Measurements from ENCODE around the gene PFN3.

PFN3 gene

GRCh38 chr5:177437623-177438022, 37.2 kb upstream of the PFN3 start:
- DNase-seq, result no peak

GRCh38 chr5:177435847-177436536, 35.5 kb upstream of the PFN3 start:
- no peak for DNase-seq

GRCh38 chr5:177434942-177435738, 34.7 kb upstream of the PFN3 start:
- DNase-seq, result no peak

DNA sequence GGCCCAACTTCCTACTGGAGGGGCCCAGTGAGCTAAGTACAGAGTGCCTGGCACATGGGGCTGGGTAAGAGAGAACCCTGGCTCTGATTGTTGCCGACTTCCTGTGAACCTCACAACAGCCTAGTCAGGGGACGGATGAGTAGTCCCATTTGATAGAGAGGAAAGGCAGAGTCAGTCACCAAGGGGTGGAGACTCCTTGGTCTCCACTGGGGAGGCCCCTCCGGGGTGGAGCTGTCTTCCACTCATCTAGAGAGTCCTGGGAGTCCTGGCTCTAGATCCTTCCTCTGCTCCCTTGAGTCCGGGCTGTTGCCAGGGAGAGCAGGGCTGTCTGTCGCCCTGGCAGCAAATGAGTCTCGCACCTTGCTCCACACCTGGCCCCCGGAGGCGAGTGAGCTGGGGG, 34.0 kb upstream of the PFN3 start:
- no peak for DNase-seq

- DNase-seq, result no peak
These were observed 33.3 kb upstream of the PFN3 start for GRCh38 chr5:177433658-177434217.

- DNase-seq, result no peak
These were observed 32.6 kb upstream of the PFN3 start for GRCh38 chr5:177432839-177433657.

GRCh38 chr5:177432143-177432838, 31.8 kb upstream of the PFN3 start:
- DNase-seq, result no peak

DNA sequence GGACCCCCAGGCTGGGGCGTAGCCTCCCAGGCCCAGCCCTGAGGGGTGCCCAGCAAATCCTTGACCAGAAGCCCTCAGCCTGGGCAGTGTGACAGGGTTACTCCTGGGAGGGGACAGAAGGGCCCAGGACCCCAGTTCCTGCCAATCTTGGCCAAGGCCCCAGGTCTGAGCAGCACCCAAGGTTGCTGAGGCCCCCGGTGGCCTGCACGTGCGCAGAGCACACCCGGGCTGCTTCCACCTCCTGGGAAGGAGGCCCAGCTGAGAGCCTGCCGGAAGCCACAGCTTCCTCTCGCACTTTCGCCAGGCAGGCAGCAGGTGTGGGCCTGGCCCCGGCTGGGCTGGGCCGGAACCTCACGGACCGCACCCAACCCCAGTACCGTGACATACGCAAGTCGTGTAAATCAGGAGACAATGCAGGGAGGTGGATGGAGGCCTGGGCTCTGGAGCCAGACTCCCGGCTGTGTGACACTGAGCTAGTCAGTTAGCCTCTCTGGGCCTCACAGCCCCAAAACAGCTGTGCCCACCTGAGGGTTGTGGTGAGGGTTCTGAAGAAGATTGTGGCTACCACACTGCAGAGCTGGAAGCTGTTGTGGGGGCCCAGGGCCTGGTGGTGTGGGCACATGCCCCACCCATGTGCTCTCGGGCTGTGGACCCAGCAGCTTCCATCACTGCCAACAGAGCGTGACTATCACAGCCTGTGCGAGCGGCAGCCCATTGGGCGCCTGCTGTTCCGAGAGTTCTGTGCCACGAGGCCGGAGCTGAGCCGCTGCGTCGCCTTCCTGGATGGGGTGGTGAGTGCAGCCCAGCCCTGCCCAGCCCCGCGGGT, 31.1 kb upstream of the PFN3 start:
- DNase-seq, result no peak

DNA sequence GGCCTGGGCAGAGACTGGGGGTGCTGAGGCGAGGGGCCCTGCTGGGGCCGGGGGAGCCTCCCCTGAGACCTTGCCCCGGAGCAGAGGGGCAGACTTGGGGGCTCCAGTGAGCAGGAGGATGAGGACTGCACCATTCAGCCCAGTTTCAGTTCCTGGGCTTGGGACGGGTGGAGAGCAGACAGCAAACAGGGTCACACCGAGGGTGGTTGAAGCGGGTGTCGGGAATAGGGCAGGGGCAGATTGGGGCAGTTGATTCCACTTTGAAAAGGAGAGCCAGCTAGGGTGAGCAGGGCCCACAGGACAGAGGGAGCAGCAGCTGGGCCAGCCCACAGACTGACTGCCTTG, 30.5 kb upstream of the PFN3 start:
- DNase-seq, result no peak

DNA sequence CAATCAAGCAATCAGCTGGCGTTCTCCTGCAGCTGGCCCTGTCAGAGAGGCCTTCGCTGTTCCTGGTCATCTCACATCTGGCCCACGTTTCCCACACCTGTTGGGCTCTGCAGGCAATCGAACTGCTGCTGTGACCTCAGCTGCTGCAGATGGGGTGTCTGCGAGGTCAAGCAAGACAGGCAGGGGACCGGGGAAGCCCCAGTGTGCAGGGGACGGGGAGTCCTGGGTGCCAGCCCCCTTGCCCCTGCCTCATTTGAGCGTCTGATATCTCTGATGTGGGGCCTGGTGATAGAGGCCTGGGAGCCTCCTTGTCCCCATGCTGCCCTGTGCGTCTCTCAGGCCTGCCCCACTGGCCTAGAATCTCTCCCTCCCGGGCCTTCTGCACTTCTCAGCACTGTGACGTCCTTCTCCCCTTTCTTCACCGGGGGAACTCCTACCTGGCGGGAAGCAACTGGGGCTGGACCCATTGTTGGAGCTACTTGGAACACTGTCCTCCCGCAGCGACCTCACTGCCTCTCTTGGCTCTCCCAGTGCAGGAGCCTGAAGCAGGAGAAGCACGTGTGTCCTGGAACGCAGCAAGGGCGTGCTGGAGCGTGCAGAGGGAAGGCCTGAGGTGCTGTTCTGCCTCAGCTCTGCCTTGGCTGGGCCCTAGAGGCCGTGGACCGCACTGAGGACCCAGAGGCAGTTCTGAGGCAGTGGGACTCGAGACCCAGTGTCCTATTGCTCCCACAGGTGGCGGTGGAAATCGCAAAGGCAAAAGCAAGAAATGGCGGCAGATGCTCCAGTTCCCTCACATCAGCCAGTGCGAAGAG, 29.9 kb upstream of the PFN3 start:
- DNase-seq, result no peak

- no peak for DNase-seq
These were observed 29.0 kb upstream of the PFN3 start for GRCh38 chr5:177429248-177430040.

- no peak for DNase-seq
These were observed 28.2 kb upstream of the PFN3 start for GRCh38 chr5:177428574-177429217.

DNA sequence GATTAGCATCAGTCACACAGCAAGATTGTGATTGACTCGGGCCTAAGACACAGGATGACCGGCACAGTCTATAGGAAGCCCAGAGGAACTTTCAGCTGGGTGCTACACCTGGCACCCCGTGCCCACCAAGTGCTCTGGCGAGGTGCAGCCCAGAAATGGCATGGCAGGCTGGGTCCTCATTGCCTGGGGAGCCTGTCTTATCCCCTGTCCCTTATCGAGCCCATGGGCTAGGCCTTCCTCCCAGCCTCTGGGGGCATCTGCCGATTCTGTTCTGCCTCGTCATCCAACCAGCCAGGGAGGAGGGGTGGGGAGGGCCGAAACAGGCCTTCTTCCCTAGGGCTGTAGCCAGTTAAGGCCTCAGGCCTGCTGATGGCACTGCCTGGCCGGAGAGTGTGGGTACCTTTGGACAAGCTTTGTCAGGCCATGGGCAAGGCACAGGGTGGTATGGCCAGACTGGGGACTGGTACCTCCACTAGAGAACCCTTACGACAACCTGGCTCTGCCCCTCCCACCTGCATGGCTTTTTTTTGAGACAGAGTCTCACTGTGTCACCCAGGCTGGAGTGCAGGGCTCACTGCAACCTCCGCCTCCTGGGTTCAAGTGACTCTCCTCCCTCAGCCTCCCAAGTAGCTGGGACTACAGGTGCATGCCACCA, 27.6 kb upstream of the PFN3 start:
- DNase-seq, result no peak

- DNase-seq, result no peak
These were observed 26.9 kb upstream of the PFN3 start for GRCh38 chr5:177427211-177427822.

DNA sequence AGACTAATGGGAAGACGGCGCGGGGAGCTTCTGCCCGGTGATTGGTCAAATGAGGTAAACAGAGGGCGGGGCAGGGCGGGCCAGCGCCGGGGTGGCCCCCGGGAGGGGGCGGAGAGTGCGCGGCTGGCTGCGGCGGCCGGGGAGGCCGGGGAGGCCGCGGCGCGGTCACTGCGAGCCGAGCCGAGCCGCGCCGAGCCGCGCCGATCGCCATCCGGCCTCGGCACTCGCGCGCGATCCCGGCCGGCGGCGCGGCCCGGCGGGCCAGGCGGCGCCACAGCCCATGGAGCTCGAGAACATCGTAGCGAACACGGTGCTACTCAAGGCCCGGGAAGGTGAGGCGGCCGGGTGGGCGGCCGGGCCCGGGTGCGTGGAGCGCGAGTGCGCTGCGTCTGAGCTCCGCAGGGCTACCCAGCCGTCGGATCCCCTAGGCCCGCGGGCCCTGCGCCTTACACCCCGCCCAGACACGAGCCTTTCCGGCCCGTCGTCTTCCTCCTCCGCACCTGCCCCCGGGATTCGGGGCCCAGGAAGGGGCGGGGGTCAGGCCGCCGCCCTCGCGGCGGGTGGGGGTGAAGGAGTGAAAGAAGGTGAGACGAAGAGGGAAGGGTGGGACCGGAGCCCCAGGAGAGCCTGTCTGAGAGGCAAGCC, 26.2 kb upstream of the PFN3 start, which contains the start of gene GRK6:
GRK6 (plus strand) TSS at position 111 of the 645 bp plus-strand sequence; CDS start at position 281, 170 bp downstream.
- no peak for DNase-seq

DNA sequence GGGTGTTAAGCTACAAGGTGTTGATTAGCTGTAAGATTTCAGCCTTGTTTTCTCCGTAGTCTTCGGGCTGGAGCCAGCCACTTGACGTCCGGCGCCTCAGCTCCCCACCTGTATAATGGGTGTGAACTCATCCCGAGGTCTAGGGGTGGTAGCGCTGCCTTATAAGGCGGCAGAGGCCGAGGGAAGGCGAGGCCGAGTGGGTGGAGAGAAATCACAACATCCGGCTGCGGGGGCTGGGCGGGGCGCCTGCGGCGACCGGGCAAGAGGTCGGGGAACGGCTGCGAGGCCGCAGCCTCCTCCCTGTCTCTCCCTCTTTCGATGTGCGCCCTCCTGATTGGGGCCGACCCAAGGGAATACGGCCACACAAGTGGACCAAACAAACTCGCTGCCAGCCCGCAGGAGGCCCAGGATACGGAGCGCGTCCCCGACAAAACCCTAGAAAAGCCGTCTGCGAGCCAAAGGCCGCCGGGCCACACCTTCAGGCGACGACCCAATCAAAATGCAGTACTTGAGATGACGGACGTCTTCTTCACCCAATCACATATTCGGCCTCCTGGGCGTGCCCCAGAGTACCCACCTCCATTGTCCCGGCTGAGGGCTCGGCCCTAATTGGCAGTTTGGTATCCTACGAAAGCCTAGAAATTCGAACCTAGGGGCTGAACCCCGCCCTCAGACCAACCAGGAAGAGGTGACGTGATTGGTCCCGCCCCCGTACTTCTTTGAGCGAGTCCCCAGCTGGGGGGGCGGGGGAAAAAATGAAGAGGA, 25.5 kb upstream of the PFN3 start:
- peak; percentile 98 for DNase-seq

GRCh38 chr5:177425196-177425800, 24.8 kb upstream of the PFN3 start:
- peak; percentile 18 for DNase-seq

All from DMS153 (cell line).